GM19395 (cell line): ENCODE data around the gene PCID2.
A peak's percentile ranks its signal among the peaks of the same experiment; 100 is the strongest.
"Not testable (repeated sequence)": the region's sequence is repeated elsewhere in the genome, so short reads cannot be mapped to it uniquely, and the experiment has no call there.

Experiments
- ATAC-seq: cut with Tn5 transposase; IDR thresholded peaks from one replicate; pipeline ENCODE4 v1.9.1; 2021; ENCODE audit warnings: mild to moderate bottlenecking, moderate library complexity; ENCODE audit not compliant: unreplicated experiment

The PCID2 gene

DNA sequence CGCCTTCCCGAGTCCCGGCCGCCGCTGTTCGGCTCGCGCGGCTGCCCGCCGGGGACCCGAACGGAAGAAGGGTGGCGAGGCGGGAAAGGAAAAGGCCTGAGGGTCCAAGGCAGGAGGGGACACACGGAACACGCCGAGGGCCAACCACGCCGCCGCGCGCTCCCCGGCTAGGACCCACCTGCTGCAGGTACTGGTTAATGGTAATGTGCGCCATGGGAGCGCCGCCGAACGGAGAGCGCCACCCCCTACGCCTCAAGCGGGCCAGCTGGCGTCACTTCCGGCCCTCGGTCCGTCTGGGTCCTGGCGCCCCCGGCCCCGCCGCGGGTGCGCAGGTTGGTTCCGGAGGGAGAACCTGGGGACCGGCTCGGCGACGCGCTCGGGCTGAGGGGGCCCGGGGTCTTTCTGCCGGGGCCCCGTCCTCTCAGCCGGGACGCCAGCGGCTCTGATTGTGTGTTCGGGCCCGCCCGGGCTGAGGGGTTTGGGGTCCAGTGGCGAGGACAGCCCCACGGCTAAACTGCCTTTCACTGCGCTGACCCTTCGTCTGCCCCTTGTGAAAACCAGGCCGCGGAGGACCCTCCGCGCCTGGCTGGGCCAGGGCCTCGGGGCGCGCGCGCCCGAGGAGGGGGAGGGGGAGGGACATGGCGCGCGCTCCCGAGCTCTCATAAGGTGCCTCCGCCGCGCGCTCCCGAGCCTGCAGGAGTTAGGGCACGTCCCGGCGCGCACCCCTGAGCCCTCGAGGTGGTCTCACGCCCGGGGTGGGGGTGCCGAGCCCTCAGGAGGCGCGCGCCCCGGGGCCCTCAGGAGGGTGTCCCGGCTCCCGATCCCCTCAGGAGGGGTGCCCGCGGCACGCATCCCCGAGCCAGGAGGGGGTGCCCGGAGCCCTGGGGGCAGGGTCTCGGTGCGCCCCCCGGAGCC, at the start of gene PCID2:
Gene PCID2 (minus strand): TSS at position 249 of the 915 bp plus-strand sequence. CDS start 35 bp downstream, at position 214.
- ATAC-seq, result peak; percentile 78

DNA sequence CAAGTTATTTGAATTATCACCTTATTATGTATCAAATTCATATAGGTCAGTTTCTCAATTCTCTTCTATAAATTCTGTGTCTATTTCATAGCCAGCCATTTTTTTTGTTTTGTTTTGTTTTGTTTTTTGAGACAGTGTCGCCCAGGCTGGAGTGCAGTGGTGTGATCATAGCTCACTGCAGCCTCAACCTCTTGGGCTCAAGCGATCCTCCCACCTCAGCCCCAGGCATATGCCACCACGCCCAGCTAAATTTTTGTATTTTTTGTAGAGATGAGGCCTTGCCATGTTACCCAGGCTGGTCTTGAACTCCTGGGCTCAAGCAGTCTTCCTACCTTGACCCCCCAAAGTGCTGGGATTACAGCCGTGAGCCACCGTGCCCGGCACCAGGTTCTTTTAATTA, 49.4 kb upstream of the PCID2 start:
- not testable (repeated sequence) for ATAC-seq

DNA sequence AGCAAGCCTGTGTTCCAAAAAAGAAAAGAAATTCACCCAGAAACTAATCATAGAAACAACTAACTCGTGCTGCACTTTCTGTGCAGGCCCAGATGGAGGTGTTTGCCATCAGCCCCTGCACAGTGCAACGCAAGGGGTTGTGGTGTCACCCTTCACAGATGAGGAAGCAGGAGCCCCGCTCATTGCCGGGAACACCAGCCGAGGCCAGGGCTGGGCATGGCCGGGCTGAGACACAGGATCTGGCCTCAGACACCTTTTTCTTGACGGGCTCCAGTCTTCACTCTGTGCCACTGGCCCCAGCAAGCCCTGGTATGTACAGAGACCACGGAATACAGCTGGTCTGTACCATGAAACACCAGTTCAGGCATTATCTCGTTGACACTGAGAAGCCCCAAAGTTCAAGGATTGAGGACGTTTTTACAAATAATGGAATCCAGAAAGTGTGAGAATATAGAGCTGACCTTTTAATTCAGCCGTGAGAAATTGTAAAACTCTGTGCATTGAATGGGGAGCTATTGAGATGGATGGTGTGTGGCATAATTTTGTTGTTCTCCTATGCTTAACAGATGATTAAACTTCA, 44.1 kb upstream of the PCID2 start:
- no peak for ATAC-seq

DNA sequence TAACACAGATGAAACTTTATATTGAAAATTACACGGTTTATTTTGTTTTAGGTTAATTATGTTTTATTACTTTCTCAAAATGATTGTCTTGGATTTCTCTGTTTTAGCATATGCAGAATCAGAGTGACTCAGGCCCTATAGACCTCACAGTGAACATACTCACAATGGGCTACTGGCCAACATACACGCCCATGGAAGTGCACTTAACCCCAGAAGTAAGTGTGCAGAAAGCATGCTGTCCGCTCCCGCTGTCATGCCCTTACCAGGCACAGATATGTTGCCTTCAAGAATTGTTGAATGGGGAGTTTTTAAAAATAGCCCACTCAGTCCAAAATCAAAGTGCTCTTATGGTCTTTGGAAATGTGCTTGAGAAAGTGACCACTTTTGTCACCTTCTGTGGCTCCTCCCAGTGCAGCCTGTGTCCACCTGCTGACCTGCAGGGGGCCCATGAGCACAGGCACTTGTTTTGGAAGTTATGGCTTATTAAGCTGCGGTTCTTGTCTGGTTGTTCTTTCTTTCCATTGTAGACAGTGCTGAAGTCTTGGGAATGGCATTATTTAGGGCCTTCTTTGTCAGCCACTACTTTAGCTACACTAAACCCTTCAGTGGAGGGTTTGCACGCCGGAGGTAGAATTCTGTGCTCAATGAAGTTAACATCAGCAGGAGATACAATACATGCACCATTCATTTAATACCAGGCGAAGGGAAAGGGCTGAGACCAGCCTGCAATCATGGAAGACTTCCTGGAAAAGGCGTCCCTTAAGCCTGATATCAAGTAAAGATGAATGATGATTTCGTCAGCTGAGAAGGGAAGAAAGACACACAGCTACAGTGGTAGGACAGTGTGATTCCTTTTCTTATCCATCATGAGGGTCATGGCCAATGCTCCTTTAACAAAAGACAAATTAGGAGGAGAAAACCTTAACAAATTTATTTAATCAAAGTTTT, 37.7 kb upstream of the PCID2 start:
- no peak for ATAC-seq

DNA sequence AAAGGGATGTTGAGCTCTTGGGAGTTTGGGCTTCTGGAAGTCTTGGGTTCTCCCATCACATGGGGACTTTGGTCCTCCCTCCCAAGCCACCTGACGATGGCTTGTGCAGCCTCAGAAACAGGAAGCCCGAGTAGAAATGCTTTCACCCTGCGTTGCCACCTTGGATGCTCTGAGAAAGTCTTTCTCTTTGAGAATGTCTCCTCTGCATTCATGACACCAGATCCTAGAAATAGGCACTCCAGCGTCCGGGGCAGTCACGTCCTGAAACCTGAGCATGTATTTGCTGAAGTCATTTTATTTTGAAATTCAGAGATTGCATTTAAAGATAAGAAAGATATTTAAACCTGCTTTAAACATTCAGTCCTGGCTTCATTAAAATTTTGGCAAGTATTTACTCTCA, 35.4 kb upstream of the PCID2 start:
- ATAC-seq, result no peak

DNA sequence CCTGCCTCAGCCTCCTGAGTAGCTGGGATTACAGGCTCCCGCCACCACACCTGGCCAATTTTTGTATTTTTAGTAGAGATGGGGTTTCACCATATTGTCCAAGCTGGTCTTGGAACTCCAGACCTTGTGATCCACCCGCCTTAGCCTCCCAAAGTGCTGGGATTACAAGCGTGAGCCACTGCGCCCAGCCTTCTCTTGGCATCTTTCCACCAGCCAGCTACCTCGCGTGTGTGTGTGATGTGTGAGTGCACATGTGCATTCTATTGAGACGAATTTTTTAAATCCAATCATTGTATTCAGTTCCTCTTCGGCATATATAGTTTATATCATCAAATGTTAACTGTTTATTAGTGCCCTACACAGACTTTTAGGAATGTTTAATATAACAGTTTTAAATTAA, 33.2 kb upstream of the PCID2 start:
- ATAC-seq, result not testable (repeated sequence)

DNA sequence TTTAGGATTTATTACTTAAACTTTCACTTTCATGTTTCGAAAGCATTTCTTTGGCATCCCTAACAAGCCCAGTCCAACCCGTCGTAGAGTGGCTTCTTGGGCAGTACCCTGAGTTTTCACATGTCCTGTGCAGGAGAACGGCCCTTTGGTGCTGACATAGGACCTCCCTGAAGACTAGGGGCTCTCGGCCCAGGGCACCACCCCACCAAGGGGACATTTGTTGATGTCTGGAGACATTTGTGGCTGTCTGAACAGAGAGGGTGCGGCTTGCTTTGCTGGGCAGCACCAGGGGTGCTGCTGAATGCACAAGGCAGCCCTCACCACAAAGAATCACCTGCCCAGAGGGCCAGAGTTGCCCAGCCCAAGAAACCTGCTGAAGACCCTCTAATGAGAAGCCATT, 31.5 kb upstream of the PCID2 start:
- no peak for ATAC-seq

DNA sequence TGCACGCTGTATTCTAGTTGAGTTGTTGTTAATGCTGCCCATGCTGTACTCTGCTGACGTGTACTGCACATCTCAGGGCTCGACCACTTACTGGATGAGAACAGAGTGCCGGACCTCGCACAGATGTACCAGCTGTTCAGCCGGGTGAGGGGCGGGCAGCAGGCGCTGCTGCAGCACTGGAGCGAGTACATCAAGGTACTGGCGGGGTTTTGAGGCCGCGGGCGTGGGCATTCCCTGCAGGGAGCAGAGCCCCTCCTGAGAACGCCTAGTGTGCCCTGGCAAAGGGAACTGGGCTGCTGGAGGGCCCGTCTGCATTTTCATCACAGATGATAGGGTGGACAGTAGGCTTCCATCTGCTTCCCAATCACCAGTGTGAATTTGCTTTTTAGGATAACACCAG, 30.9 kb upstream of the PCID2 start:
- no peak for ATAC-seq

DNA sequence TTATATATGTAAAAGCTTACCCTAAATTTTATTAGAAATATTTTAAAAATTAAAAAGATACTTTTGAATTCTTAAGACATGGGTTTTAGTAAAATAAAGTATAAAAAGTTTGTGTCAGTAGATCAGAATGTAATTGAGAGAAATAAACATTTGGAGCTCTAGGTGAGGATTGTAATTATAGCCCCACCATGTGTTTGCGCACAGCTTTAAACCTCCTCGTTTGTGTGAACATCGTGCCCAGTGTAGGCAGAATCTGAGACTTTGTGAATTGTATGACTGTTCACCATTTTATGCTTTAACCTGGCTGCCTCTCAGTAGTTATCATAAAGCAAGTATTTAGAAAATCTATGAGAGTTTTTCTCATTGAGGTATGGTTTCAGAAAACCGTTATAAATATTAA, 30.1 kb upstream of the PCID2 start:
- ATAC-seq, result no peak

DNA sequence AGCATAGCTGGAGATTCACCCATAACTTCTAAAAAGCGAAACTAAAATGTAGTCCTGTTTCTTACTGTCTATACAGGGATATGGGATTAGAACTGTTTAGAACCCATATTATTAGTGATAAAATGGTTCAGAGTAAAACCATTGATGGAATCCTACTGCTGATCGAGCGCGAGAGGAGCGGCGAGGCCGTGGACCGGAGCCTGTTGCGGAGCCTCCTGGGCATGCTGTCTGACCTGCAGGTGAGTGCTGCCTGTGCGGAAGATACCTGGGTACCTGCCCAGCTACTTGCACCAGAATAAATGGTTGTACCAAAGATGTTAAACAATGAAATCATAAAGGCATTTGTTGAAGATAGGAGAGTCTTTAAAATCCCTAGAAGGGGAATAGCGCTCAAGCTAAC, 24.6 kb upstream of the PCID2 start:
- ATAC-seq, result no peak

DNA sequence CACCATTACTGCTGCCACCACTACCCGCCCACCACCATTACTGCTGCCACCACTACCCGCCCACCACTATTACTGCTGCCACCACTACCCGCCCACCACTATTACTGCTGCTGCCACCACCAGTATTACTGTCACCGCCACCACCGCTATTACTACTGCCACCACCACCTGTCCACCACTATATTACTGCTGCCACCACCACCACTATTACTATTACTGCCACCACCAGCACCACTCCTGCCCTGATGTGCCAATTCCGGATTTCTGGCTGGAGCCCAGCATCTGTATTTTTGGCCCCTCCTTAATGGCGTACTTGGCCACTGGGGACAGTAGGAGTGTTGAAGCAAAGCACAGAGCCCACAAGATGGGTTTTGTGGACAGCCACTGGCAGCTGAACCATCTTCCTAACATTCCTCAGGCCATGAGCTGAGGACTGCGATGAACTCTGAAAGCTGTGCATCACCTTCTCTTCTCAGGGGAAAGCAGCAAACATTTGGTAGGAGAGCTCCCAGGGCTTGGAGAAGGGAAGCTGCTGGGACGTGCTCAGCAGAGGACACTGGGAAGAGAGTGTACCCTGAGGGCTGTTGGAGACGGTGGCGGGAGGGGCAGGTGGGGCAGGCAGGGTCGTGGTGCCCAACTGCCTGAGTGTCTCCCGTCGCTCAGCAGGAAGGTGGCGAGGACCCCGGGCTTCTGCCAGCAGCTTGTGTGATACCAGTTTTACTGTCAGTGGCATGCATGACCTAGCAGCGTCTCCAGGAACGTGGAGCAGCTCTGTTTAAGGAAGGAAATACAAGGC, 23.9 kb upstream of the PCID2 start:
- no peak for ATAC-seq

DNA sequence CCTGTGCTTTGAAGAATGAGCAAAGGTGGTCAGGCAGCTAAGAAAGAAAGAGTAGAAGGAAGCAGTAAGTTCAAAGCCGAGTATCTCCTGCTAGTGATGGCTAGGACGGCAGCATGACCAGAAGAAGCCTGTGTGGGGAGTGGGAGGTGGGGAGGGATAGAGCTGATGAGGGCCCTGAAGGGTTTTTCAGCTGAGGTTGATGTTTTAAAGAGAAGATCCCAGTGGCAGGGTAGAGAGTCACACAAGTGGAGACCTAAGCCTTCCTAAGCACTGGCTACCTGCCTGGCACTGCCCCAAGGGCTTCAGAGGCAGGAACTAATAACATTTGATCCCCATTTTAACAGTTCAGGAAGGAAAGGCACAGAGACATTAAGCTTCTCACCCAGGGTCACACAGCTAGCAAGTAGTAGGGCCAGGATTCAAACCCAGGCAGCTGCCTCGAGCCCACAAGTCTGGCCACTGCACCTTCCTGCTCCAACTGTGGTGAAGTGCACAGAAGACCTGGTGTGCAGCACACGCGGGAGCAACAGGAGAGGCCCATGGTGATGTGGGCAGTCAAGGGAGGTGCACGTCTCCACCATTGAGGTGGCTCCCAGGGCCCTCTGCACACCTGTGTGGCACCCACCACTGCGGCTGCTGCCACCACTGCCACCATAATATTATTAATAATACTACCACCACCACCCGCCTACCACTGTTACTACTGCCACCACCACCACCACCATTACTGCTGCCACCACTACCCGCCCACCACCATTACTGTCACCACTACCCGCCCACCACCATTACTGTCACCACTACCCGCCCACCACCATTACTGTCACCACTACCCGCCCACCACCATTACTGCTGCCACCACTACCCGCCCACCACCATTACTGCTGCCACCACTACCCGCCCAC, 23.1 kb upstream of the PCID2 start:
- ATAC-seq, result no peak

DNA sequence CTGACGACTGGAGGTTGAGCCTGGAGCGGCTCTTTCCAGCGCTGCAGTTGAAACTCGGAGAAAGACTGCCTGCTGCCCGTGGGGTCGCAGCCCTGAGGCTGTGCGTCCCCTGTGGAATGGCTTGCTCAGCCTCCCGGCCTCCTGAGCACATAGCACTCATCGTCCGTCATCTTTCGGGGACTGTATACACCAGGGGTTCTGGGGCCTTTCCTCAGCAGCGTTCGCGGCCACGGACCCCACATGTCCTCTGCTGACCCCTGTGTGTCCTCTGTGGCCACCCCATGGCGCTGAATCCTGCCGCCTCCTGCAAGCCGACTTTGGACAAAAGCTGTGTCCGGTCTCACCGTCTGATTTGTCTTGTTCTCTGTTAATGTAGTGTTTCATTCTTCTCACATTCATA, 21.3 kb upstream of the PCID2 start:
- ATAC-seq, result no peak

DNA sequence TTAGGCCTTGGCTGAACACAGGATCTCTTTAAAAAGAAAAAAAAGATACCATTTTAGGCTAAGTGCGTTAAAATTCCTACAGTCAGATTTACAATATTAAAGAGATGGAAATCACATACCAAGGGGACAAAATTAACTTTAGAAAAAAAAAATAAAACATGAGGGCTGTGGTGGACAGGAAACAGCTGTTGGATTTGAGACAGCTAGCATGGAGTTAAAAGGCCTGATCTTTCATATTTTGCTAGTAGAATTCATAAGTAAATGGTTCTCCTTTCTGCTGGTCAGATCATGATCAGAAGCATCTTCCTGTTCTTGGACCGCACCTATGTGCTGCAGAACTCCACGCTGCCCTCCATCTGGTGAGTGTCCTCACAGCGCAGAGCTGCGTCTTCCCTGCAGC, 20.7 kb upstream of the PCID2 start:
- no peak for ATAC-seq

DNA sequence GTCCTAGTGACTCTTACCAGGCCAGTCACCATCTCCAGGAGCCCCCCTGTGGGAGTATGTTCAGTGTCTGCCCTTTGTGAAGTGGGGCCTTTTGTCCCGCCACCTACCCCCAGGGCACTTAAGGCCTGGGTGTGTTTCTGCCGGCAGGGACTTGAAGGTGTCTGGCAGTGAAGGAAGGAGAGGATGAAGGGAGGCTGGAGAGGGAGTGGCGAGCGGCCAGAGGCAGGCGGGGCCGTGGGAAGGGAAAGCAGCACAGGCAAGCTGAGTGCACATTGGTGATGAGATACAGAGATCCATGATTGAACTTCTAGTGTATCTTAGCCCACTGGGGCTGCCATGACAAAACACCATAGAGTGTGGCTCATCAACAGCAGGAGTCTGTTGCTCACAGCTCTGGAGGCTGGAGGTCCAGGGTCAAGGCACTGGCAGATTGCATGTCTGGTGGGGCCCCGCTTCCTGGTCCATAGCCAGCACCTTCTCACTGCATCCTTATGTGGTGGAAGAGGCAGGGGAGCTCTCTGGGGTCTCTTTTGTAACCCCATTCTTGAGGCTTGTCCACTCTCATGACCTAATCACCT, 18.5 kb upstream of the PCID2 start:
- ATAC-seq, result no peak

DNA sequence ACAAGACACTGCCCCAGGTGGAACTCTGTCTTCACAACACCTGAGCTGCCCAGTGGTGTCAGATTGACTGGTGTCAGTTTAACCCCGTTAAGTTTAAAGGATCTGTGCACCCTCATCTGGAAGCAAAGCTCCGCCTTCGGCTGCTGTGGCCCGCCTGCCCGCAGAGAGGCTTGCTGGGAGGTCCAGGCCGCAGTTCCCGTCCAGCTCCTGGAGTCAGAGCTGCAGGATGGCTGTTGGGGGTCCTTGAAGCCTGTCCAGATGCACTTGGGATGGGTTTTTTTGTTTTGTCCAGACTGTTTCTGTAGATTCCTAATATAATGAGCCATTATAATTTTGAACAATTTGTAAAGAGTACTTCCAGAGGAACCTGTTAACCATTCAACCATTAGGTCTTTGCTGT, 17.0 kb upstream of the PCID2 start:
- ATAC-seq, result no peak

DNA sequence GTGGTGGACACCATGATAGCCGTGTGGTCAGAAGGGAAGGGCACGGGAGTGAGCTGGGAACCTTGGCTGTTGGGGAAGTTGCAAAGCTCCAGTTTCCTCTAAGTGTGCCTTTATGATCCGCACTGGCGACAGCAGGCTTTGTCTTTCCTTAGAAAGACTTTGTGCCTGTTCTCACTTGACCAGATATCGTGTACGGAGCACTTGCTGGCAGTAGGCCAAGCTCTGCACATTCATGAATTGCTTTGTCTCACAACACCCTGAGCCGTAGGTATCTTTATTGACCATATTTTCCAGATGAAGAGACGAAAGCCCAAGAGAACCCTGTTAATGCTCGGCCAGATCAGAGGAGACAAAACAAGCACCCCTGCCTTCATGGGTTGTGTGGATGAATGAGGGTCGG, 16.0 kb upstream of the PCID2 start:
- no peak for ATAC-seq

DNA sequence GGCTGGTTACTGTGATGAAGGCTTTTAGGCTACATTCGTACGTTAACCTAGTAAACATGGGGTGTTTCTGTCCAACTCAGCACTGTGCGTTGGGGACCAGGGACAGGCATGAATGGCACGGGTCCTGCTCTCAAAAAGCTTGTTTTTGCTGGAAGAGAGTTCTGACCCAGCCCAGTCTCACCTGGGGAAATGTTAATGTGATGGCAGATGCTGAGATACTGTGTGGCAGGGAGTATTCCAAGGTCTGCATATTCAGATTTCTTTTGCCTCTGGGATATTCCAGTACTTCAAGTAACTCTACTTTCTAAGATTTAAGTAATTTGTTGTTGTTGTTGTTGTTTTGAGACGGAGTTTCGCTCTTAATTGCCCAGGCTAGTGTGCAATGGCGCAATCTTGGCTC, 14.6 kb upstream of the PCID2 start:
- no peak for ATAC-seq

DNA sequence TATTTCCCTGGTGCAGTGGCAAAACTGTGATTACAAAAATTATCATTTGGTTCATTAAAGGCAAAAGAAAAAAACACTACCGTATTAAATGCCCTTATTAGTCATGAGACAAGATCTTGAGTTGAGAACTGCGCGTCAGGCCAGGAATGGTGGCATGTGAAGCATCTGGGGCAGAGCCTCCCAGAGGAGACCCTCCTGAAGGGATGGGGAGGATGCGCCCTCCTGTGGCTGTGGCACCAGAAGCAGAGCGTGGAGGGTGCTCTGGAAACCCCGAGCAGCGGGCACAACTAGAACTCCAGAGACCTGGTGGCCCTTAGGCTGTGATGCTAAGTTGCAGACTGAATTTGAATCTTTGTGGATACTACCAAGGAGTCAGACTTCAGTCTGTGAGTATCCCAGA, 12.4 kb upstream of the PCID2 start:
- no peak for ATAC-seq
